OCI-LY7 (cell line): ENCODE data around the gene FNDC10.

ENCODE experiments used
- EZH2phosphoT487 ChIP-seq: fragments of 200-600 bp; sonication (generic); IDR thresholded peaks from 2 replicates; pipeline ENCODE4 v1.6.1; 2018; ENCODE audit warnings: low read depth, borderline replicate concordance, mild to moderate bottlenecking, mixed run types, antibody characterized with exemption, low read length, moderate library complexity, mixed read lengths
- TF ChIP-seq, protein P1 (sequence below): fragments of 200-600 bp; sonication (generic); conservative IDR thresholded peaks from 2 replicates; pipeline ENCODE4 v1.5.1; 2014; ENCODE audit warnings: mild to moderate bottlenecking, antibody characterized with exemption, low read length, moderate library complexity, mixed read lengths

DNA sequence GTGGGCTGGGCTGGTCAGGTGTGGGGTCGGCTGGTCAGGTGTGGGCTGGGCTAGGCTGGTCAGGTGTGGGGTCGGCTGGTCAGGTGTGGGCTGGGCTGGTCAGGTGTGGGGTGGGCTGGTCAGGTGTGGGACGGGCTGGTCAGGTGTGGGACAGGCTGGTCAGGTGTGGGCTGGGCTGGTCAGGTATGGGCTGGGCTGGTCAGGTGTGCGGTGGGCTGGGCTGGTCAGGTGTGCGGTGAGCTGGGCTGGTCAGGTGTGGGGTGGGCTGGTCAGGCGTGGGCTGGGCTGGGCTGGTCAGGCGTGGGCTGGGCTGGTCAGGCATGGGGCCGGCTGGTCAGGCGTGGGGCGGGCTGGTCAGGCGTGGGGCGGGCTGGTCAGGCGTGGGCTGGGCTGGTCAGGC lies 6.3 kb upstream of the FNDC10 start:
- TF ChIP-seq, protein P1, sequence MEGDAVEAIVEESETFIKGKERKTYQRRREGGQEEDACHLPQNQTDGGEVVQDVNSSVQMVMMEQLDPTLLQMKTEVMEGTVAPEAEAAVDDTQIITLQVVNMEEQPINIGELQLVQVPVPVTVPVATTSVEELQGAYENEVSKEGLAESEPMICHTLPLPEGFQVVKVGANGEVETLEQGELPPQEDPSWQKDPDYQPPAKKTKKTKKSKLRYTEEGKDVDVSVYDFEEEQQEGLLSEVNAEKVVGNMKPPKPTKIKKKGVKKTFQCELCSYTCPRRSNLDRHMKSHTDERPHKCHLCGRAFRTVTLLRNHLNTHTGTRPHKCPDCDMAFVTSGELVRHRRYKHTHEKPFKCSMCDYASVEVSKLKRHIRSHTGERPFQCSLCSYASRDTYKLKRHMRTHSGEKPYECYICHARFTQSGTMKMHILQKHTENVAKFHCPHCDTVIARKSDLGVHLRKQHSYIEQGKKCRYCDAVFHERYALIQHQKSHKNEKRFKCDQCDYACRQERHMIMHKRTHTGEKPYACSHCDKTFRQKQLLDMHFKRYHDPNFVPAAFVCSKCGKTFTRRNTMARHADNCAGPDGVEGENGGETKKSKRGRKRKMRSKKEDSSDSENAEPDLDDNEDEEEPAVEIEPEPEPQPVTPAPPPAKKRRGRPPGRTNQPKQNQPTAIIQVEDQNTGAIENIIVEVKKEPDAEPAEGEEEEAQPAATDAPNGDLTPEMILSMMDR, result no peak
- no peak for TF ChIP-seq EZH2phosphoT487
